K562 (cell line): ENCODE measurements around the gene DEPDC1.

Experiments used
- BHLHE40 ChIP-seq: IDR thresholded peaks from 2 replicates; pipeline ENCODE4 v1.6.1; 2011; ENCODE audit warnings: low read length, improper control_type of control experiment
- BRCA1 ChIP-seq, 2 experiments: fragments of 450-650 bp in 1 of 2; sonication (generic) in 1 of 2; formaldehyde crosslinking in 1 of 2; IDR thresholded peaks; 2 replicates each; pipeline versions ENCODE4 v1.5.0 to v1.6.1; 2017 to 2020; ENCODE audit warnings: mild to moderate bottlenecking in 1 of 2, missing genetic modification reagents in 1 of 2
- CBX5 ChIP-seq: IDR thresholded peaks from 2 replicates; pipeline ENCODE4 v1.6.1; 2014; ENCODE audit warnings: low read depth, borderline replicate concordance
- CEBPB ChIP-seq: fragments of 450-650 bp; IDR thresholded peaks from 2 replicates; pipeline ENCODE4 v1.6.1; 2016; ENCODE audit warnings: missing genetic modification characterization, missing compliant biosample characterization
- NFIX ChIP-seq: fragments of 250-450 bp; sonication (Bioruptor Pico); IDR thresholded peaks from 2 replicates; pipeline ENCODE4 v1.4.0; 2020; ENCODE audit warnings: low read depth, mild to moderate bottlenecking, moderate library complexity
- POLR2AphosphoS5 ChIP-seq: IDR thresholded peaks from 2 replicates; pipeline ENCODE4 v1.6.1; 2011; ENCODE audit warnings: mild to moderate bottlenecking, low read depth, low read length, moderate library complexity; ENCODE audit not compliant: control insufficient read depth, insufficient read depth
- SETDB1 ChIP-seq: IDR thresholded peaks from one replicate; pipeline ENCODE4 v1.6.1; 2012; ENCODE audit warnings: low read length, control low read depth, inconsistent platforms
- SP2 ChIP-seq: IDR thresholded peaks from 2 replicates; pipeline ENCODE4 v1.6.1; 2011; ENCODE audit warnings: mild to moderate bottlenecking, low read depth, low read length, moderate library complexity; ENCODE audit not compliant: poor library complexity, severe bottlenecking; ENCODE audit errors: extremely low read depth
- ZC3H4 ChIP-seq: sonication (generic); formaldehyde crosslinking; IDR thresholded peaks from 2 replicates; pipeline ENCODE4 v1.9.0; 2021; ENCODE audit warnings: missing genetic modification reagents, borderline replicate concordance
- TF ChIP-seq, protein P1 (sequence below), 2 experiments: fragments of 200-800 bp in 1 of 2; sonication (Bioruptor generic) in 1 of 2; sonication (generic) in 1 of 2; formaldehyde crosslinking in 1 of 2; IDR thresholded peaks in 1 of 2; conservative IDR thresholded peaks in 1 of 2; 2 replicates each; pipeline versions ENCODE4 v1.5.0 to v1.6.1; 2016 to 2020; ENCODE audit warnings: missing compliant biosample characterization in 1 of 2, missing genetic modification characterization in 1 of 2, missing genetic modification reagents in 1 of 2
- TF ChIP-seq, protein P2 (sequence below): conservative IDR thresholded peaks from 2 replicates; pipeline ENCODE4 v1.6.1; 2011; ENCODE audit warnings: low read depth, mild to moderate bottlenecking, low read length; ENCODE audit not compliant: control insufficient read depth
- TF ChIP-seq, protein P3 (sequence below), 3 experiments: IDR thresholded peaks in 2 of 3; conservative IDR thresholded peaks in 1 of 3; 2 replicates each; pipeline ENCODE4 v1.5.1; 2011 to 2012; ENCODE audit warnings: low read length in 3 of 3, mild to moderate bottlenecking in 3 of 3, control low read depth in 2 of 3, improper control_type of control experiment in 1 of 3, inconsistent platforms in 1 of 3, low read depth in 1 of 3, mixed read lengths in 1 of 3, moderate library complexity in 1 of 3; ENCODE audit not compliant: insufficient read depth in 2 of 3

DNA sequence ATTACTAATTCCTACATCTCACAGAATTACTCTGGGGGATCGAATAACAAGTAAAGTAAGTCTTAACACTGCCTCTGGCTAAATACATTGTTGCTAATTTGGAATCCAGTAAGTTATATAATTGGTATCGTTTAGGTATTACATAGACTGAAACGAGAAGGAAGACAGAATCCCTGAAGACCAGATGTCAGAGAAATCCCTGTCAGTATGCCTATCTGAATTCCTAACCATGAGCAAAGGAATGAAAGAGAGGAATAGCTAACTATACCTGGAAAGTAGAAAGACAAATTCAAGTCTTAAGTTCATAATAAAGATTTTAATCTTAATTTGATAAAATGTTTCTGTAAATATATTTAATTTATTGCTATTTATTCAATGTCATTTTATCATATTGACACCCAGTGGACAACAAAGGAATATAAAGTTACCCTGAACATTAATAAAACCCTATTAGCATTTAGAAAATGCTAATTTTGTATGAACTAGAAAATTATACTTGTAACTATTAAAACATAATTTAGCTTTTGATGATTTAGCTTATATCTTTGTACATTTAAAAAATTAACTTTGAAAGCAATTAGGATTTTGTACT, 11.4 kb downstream of the DEPDC1 start:
- TF ChIP-seq SP2 = no peak
- TF ChIP-seq POLR2AphosphoS5 = no peak
- no peak for TF ChIP-seq NFIX
- TF ChIP-seq ZC3H4 = no peak
- TF ChIP-seq BRCA1 (IDR thresholded peaks at IDR 0.05) = no peak
- no peak for TF ChIP-seq BRCA1 (CRISPR knock-in tag; IDR thresholded peaks at IDR 0.05)
- no peak for TF ChIP-seq CBX5
- TF ChIP-seq, protein P1, sequence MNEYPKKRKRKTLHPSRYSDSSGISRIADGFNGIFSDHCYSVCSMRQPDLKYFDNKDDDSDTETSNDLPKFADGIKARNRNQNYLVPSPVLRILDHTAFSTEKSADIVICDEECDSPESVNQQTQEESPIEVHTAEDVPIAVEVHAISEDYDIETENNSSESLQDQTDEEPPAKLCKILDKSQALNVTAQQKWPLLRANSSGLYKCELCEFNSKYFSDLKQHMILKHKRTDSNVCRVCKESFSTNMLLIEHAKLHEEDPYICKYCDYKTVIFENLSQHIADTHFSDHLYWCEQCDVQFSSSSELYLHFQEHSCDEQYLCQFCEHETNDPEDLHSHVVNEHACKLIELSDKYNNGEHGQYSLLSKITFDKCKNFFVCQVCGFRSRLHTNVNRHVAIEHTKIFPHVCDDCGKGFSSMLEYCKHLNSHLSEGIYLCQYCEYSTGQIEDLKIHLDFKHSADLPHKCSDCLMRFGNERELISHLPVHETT (CRISPR knock-in tag; conservative IDR thresholded peaks at IDR 0.05 in 1 of 2, IDR thresholded peaks at IDR 0.05 in 1 of 2) = no peak
- no peak for TF ChIP-seq BHLHE40
- no peak for TF ChIP-seq SETDB1
- TF ChIP-seq, protein P2, sequence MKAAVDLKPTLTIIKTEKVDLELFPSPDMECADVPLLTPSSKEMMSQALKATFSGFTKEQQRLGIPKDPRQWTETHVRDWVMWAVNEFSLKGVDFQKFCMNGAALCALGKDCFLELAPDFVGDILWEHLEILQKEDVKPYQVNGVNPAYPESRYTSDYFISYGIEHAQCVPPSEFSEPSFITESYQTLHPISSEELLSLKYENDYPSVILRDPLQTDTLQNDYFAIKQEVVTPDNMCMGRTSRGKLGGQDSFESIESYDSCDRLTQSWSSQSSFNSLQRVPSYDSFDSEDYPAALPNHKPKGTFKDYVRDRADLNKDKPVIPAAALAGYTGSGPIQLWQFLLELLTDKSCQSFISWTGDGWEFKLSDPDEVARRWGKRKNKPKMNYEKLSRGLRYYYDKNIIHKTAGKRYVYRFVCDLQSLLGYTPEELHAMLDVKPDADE = no peak
- no peak for TF ChIP-seq CEBPB (tag)
- TF ChIP-seq, protein P3, sequence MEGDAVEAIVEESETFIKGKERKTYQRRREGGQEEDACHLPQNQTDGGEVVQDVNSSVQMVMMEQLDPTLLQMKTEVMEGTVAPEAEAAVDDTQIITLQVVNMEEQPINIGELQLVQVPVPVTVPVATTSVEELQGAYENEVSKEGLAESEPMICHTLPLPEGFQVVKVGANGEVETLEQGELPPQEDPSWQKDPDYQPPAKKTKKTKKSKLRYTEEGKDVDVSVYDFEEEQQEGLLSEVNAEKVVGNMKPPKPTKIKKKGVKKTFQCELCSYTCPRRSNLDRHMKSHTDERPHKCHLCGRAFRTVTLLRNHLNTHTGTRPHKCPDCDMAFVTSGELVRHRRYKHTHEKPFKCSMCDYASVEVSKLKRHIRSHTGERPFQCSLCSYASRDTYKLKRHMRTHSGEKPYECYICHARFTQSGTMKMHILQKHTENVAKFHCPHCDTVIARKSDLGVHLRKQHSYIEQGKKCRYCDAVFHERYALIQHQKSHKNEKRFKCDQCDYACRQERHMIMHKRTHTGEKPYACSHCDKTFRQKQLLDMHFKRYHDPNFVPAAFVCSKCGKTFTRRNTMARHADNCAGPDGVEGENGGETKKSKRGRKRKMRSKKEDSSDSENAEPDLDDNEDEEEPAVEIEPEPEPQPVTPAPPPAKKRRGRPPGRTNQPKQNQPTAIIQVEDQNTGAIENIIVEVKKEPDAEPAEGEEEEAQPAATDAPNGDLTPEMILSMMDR (IDR thresholded peaks at IDR 0.05 in 2 of 3, conservative IDR thresholded peaks at IDR 0.05 in 1 of 3; ENCODE audit: insufficient read depth in 2 of 3, low read depth in 1 of 3, low read length in 3 of 3) = no peak
